Head of caudate nucleus (tissue), 42 donors: ENCODE measurements around the gene SLC6A18.

Experiments used
- DNase-seq, 42 donors: peaks; one replicate each; pipeline versions ENCODE4 v3.0.0 to v3.0.0-alpha.2; 2020 to 2021; ENCODE audit warnings: mixed read lengths in 7 of 42
- intact Hi-C: fragments of 100-400 bp; cut with DNase I; formaldehyde crosslinking; loops from one replicate; pipeline ENCODE4 v1.15.0; 2022

The SLC6A18 gene

GRCh38 chr5:1210832-1211251 lies 14.3 kb upstream of the SLC6A18 start:
- intact Hi-C loops, result no loop called here
- no peak for DNase-seq

GRCh38 chr5:1211701-1212100 lies 13.5 kb upstream of the SLC6A18 start:
- DNase-seq, result no peak
- intact Hi-C loops, result no loop called here

GRCh38 chr5:1212271-1212670 lies 12.9 kb upstream of the SLC6A18 start:
- no peak for DNase-seq

DNA sequence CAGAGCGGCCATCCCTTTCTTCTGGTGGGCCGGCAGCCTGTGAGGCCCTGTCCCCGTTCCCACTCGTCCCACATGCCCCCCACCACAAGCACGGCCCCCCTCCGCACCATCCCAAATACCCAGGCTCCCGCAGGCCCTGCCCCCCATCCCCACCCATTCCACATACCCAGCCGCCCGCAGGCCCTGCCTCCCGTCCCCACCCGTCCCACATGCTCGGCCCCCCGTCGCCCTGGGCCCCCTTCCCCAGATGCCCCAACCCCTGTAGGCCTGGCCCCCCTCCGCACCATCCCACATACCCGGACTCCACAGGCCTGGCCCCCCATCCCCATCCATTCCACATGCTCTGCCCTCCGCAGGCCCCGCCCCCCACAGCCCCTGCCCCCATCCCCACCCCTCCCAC lies 12.3 kb upstream of the SLC6A18 start:
- no peak for DNase-seq
- intact Hi-C loops, result no loop called here

More at GRCh38 chr5:1212271-1212670, 12.9 kb upstream of the SLC6A18 start:
- intact Hi-C loops, result no loop called here

GRCh38 chr5:1213508-1214162 lies 11.5 kb upstream of the SLC6A18 start:
- DNase-seq, result no peak

DNA sequence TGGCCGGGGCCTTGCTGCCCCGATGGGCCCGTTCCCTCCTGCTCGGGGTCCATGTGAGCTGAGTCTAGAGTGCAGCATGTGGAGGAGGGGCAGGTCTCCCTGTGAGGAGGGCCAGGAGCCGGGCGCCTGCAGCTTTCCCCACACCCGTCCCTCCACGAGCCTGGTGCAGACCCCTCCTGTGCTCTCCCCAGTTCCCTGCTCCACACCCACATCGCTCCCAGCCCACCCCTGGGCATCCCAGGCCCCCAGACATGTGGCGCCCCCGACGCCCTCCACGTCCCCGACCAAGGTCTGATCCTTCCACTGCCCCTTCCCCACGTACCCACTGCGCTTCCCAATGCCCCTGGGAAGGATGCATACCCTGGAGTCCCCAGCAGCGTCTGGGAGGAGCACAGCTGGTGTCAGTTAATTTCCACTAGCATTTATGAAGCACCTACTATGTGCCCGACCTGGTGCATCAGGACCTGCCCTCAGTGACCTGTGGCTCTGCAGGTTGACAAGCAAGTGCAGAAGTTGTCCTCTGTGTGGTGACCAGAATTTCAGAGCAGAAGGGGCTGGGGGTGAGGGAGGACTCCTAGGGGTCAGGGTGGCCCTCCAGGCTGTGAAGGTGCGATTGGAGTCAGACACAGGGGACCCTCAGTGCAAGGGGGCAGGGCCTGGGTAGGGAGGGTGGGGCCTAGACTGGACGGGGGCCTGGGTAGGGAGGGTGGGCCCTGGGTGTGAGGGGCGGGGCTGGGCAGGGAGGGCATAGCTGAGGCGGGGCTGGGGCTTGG lies 10.8 kb upstream of the SLC6A18 start:
- intact Hi-C loops, result no loop called here
- DNase-seq, result peak in 1 of 42 donors; percentile 1

More at GRCh38 chr5:1213508-1214162, 11.5 kb upstream of the SLC6A18 start:
- intact Hi-C loops, result no loop called here

GRCh38 chr5:1214936-1215220 lies 10.3 kb upstream of the SLC6A18 start:
- intact Hi-C loops, result no loop called here
- DNase-seq, result no peak

GRCh38 chr5:1215320-1216096 lies 9.7 kb upstream of the SLC6A18 start:
- intact Hi-C loops, result no loop called here
- DNase-seq, result no peak

GRCh38 chr5:1216211-1216917 lies 8.8 kb upstream of the SLC6A18 start:
- intact Hi-C loops, result no loop called here
- DNase-seq, result no peak

DNA sequence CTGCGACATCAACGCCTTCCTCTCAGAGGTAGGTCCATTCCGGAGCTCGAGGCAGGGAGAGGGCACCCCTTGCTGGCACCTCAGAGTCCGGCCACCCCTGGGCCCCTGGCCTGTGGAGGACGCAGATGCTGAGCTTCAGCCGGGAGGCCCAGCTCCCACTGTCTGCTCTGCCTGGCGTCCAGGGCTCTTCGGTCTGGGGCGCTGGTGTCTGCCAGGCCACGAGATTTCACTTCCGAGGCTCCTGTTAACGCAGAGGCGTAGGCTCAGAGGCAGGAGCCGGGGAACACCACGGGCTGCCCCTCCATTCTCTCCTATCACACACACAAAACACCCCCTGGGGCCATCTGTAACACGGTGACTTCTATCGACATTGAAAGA lies 8.3 kb upstream of the SLC6A18 start:
- intact Hi-C loops, result no loop called here
- DNase-seq, result no peak

DNA sequence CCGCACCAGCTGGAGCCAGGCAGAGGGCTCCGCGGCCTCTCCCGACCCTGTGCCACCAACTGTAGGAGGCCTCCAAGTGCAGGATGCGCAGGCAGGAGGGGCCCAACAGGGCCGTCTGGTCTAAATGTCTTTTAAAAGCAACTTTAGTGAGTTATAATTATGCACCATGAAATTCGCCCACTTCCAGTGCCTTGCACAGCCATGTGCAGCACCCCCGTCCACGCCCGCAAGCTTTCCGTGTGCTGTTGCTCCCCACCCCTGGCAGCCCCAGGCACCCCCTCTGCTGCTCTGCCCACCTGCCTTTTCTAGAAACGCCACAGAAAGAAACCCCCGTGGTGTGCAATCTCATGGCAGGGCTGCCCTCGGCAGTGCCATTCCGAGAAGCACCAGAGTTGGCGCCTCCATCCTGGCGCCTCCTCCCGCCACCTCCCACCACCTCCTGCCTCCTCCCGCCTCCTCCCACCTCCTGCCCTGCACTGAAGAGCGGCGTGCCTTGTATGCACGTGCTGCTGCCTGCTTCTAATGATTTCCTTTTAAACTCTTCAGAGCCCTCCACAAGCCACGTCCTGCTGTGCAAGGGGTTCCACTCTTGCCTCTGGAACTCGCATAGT lies 7.5 kb upstream of the SLC6A18 start:
- peak in 7 of 42 donors; percentile 6 to 39 (median 20) for DNase-seq
- intact Hi-C loops, result no loop called here

GRCh38 chr5:1218351-1219080 lies 6.7 kb upstream of the SLC6A18 start:
- no peak for DNase-seq
- intact Hi-C loops, result no loop called here

- intact Hi-C loops, result no loop called here
These were observed 5.9 kb upstream of the SLC6A18 start for GRCh38 chr5:1219098-1219767.

GRCh38 chr5:1219768-1220100 lies 5.4 kb upstream of the SLC6A18 start:
- intact Hi-C loops, result no loop called here

More at GRCh38 chr5:1219098-1219767, 5.9 kb upstream of the SLC6A18 start:
- DNase-seq, result no peak

GRCh38 chr5:1220351-1220750 lies 4.8 kb upstream of the SLC6A18 start:
- DNase-seq, result no peak
- intact Hi-C loops, result no loop called here

More at GRCh38 chr5:1219768-1220100, 5.4 kb upstream of the SLC6A18 start:
- no peak for DNase-seq

- DNase-seq, result no peak
- intact Hi-C loops, result no loop called here
These were observed 4.3 kb upstream of the SLC6A18 start for GRCh38 chr5:1220831-1221230.

DNA sequence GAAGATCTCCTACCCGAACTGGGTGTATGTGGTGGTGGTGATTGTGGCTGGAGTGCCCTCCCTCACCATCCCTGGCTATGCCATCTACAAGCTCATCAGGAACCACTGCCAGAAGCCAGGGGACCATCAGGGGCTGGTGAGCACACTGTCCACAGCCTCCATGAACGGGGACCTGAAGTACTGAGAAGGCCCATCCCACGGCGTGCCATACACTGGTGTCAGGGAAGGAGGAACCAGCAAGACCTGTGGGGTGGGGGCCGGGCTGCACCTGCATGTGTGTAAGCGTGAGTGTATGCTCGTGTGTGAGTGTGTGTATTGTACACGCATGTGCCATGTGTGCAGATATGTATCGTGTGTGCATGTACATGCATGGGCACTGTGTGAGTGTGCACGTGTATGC lies 3.5 kb upstream of the SLC6A18 start:
- no peak for DNase-seq
- intact Hi-C loops, result no loop called here

DNA sequence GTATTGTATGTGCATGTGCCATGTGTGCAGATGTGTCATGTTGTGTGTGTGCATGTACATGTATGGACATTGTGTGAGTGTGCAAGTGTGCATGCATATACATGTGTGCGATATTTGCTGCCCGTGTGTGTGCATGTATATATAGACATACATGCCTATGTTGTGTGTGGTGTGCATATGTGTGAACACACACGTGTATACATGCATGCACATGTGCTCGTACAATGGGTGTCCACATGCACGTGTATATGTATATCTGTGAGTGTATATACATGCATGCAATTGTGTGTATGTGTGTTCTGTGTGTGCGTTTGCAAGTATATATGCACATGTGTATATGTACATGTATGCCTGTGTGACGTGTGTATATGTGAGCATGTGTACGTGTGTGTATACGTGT lies 3.0 kb upstream of the SLC6A18 start:
- no peak for DNase-seq
- intact Hi-C loops, result no loop called here
